ENCODE measurements around the gene EPHX1. TPM values are rescaled to one million over a fixed set of nuclear protein-coding genes. Genes with fewer than 3 reads are reported as not detected.

EPHX1 gene
- 4.6 and 5.2 TPM in 2 replicates for total RNA-seq

DNA sequence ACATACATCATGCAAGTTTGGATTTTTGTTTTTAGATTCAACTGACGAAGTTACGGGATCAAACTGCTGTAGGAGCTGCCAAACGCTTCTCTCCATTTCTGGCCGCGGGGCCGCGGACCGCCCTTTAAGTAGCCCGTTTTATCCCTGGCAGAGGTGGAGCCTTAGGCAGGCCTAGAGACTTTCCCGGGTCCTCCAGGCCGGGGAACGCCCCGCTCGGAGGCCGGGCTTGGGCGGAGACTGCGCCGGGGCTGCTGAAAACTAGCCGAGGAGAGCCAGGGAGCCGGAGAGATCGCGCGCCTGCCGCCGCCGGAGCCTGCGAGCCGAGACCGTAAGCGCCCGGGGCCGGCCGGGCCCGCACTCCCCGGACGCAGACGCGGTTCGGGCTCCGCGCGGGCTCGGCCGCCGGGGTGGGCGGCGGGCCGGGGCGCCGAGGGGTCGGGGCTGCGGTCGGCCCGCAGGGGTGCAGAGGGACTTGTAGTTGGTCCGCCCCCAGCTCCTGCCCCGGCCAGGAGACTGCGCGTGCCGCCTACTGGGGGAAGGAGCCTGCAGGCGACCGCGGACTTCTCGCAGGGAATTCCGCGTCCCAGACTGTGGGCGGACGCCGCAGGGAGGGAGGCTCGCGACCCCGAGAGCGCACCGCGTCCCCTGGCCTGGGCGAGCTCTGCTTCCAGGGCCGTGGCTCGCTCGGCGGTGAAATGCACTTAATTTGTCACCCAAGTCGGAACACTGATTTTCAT is at the start of gene EPHX1:
Gene EPHX1 (plus strand): TSS at position 283 of the 737 bp plus-strand sequence. CDS start 18,606 bp downstream, outside the sequence.

GRCh38 chr1:225777583-225778336 is 32.2 kb upstream of the EPHX1 start, which contains the start of gene SRP9:
Gene SRP9 (plus strand): TSS chr1:225777826. CDS start chr1:225777941, 115 bp downstream.

GRCh38 chr1:225881959-225882693 is 72.2 kb downstream of the EPHX1 start, which contains the start of gene TMEM63A:
Gene TMEM63A (minus strand): TSS chr1:225882380. CDS start chr1:225877580, 4,800 bp downstream.

DNA sequence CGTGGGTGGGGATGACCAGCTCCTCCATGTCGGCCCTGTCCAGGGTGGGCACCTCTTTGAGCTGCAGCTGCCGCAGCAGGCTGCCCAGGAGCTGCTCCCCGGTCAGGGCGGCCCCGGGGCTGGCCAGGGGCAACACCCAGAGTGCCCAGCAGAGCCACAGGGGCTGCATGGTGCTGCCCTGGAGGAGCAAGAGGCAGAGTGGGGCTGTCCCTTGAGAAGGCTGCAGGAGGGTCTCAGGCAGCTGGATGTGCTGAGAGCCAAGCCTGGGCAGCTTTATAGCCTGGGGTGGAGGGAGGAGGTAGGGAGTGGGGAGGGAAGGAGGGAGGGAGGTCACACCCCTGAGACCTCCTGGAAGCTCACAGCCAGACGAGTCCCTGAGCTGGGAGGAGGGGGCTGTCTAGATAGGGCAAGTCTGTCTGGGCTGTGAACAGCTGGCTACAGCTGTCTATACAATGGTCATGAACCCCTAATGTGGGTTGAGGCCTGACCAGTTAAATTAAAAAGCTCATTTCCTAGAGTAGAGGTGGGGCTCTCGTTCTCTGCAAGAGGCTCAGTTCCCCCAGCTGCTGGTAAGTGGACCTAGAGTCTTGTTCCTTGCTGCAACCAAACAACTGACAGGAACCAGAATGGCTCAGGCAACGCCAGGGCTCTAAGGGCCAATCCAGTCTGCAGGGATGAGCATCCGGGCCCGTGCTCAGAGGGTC is 79.1 kb downstream of the EPHX1 start, which contains the start of gene LEFTY1:
Gene LEFTY1 (minus strand): TSS at position 249 of the 704 bp plus-strand sequence. CDS start 80 bp downstream, at position 169.

Other genes starting within 250 kb of the EPHX1 start
- gene ENAH, start 157.0 kb upstream of the EPHX1 start, total RNA-seq = 34.5 and 48.3 TPM in 2 replicates
- gene SRP9, start 32.3 kb upstream of the EPHX1 start, total RNA-seq = 184 and 218 TPM in 2 replicates
- 7.6 and 11.7 TPM in 2 replicates for gene TMEM63A, start 72.3 kb downstream of the EPHX1 start, total RNA-seq
- gene LEFTY1, start 79.0 kb downstream of the EPHX1 start, total RNA-seq = not detected in 2 replicates
- 78.9 and 89.9 TPM in 2 replicates for gene PYCR2, start 114.1 kb downstream of the EPHX1 start, total RNA-seq
- gene LEFTY2, start 131.1 kb downstream of the EPHX1 start, total RNA-seq = 0.08 TPM in 1 of 2 replicates, not detected in the other
- gene SDE2, start 189.2 kb downstream of the EPHX1 start, total RNA-seq = 12.2 and 13.0 TPM in 2 replicates